Measurements from ENCODE around the gene KRTAP13-1. TPM values are rescaled to one million over a fixed set of nuclear protein-coding genes. Genes with fewer than 3 reads are reported as not detected.

The KRTAP13-1 gene
- not detected in 2 replicates for total RNA-seq (2014; rRNA removed; shearing (Covaris generic))

DNA sequence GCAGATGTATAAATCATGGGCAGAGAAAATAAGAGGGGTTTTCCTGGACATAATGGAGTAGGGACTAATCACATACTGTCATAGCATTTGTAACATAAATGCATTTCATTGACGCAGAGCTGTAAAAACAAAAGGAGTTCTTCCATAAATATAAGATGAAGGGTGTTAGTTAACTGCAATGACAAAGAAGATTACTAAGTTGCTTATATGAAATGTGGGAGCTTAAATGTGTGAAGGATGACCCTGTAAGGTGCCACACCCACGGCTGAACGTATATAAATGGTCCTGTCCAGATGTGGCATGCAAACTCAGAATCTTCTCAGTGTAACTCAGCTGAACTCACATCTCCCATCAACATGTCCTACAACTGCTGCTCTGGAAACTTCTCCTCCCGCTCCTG is at the start of gene KRTAP13-1:
Gene KRTAP13-1 (plus strand): TSS at position 301 of the 400 bp plus-strand sequence. CDS start 56 bp downstream, at position 357.
- no peak for DNase-seq (ENCODE audit: low spot score)

- DNase-seq (ENCODE audit: low spot score): no peak
Measured at GRCh38 chr21:30348506-30348905, 47.3 kb upstream of the KRTAP13-1 start, which contains the start of gene KRTAP23-1. KRTAP23-1 (minus strand) TSS chr21:30348606; CDS start chr21:30348606, 0 bp downstream.

DNA sequence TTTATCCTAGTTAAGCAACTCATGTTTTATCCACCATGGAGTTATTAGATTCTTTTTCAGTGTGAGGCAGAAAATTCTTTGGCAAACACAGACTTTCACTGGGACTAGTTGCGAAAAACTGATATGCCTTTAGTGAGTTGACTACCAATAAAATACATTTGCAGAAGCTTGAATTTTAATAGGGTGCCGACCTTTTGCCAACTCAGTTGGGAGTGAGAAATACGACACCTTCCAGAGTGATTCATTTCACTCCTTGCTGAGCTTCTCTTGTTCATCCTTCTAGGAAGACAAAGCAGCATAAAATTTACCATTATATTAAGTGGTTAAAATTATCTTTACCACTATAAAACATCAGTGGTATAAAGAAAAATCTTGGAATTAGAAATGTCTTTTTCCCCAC is 46.3 kb upstream of the KRTAP13-1 start:
- DNase-seq (ENCODE audit: low spot score): no peak

GRCh38 chr21:30351534-30351933 is 44.3 kb upstream of the KRTAP13-1 start:
- DNase-seq (ENCODE audit: low spot score): no peak

- DNase-seq (ENCODE audit: low spot score): no peak
Measured at GRCh38 chr21:30354308-30355005, 41.4 kb upstream of the KRTAP13-1 start.

DNA sequence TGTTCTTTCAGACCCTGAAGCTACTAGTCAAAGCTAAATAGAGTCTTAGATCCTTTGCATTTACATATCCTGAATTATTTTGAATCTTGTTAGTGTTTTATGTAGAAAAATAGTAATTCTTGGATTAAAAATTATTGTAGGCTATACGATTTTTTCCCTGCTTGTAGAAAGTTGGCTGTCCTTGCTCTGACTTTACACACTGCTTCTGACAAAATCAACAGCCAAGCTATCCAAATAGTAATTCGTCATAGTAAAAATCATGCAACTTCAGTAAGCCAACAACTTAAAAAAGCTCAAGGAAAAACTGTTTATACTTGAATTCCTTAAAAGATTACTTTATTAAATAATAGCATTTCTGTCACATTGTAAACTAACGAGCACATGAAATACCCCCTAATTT is 39.9 kb upstream of the KRTAP13-1 start:
- DNase-seq (ENCODE audit: low spot score): no peak

DNA sequence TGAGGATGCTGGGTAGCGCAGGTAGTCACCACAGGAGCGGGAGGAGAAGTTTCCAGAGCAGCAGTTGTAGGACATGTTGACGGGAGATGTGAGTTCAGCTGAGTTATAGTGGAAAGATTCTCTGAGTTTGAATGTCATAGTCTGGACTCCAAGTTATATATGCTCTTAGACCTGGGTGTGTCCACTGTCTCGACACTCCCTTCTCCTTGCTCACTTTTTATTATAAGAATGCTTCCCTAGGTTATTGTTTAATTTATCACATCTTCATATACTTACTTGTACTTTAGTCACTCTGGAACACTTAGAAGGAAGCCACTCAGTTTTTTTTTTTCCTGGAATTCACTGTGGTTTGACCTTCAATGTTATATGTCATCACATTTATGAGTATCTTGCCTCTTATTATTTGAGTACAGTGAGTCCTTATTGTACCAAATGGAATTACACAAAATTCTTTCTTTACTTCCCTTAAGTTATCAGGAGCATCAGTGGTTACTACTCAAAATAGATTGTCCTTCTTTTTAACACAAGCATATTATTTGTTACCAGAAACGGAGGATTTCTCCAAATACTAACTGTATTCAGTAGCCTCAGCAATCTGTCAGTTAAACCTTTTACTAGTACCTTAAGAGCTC is 23.6 kb upstream of the KRTAP13-1 start, which contains the start of gene KRTAP13-2:
Gene KRTAP13-2 (minus strand): TSS at position 133 of the 632 bp plus-strand sequence. CDS start 58 bp downstream, at position 75.
- DNase-seq (ENCODE audit: low spot score): no peak

DNA sequence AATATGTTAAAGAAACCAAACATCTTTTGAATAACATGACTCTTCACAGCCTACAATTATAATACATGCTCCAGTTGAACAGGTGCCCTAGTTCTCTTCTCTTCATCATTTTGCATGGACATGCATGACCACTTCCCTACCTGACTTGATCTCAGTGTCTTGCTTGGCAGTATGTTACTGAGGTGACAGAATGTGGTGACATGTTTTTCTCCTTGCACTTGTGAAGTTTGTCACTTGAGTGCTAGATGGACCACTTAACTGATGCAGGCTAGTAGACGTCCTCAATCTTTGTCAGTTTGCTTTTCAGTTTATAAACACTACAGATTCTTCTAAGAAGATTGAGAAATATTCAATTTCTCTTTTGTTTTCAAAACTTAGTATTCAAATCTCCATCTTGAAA is 13.6 kb upstream of the KRTAP13-1 start:
- no peak for DNase-seq (ENCODE audit: low spot score)

- no peak for DNase-seq (ENCODE audit: low spot score)
Measured at GRCh38 chr21:30391492-30392025, 4.3 kb upstream of the KRTAP13-1 start.

- peak; percentile 98 for DNase-seq (ENCODE audit: low spot score)
Measured at GRCh38 chr21:30408782-30409494, 13.1 kb downstream of the KRTAP13-1 start.

- no peak for DNase-seq (ENCODE audit: low spot score)
Measured at GRCh38 chr21:30415993-30416392, 20.2 kb downstream of the KRTAP13-1 start.

DNA sequence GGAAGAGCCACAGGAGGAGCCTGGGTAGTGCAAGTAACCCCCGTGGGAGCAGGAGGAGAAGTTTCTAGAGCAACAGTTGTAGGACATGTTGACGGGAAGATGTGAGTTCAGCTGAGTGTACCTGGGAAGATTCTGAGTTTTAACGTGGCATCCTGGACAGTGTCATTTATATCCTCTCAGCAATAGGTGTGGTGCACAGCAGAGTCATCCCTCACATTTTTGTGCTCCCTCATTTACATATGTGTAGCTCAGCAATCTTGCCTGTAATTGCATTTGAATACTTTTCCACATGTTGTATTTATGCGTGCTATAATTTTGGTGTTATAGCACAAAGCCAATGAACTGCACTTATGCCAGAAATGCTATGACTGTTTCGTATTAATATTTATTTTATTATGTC is 30.0 kb downstream of the KRTAP13-1 start, which contains the start of gene KRTAP13-3:
Gene KRTAP13-3 (minus strand): TSS at position 101 of the 400 bp plus-strand sequence. CDS start 14 bp downstream, at position 87.
- DNase-seq (ENCODE audit: low spot score): no peak

DNA sequence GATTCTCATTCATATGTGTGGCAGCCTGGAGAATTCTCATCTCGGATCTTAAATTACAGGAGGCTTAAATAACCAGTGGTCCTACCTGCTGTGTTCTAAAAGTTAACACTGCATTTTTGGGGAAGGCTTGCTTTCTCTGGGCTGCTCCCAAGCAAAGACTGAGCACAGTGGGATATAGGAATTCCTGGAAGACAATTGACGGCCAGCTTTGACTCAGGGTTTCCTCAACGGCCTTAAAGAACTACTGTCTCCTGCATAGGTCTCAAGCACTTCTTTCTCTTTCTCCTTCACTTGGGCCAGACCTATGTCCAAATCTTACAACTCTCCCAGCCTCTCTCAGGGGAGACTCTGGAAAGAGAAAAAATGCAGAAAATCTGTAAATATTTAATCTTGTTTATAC is 30.9 kb downstream of the KRTAP13-1 start:
- DNase-seq (ENCODE audit: low spot score): no peak

DNA sequence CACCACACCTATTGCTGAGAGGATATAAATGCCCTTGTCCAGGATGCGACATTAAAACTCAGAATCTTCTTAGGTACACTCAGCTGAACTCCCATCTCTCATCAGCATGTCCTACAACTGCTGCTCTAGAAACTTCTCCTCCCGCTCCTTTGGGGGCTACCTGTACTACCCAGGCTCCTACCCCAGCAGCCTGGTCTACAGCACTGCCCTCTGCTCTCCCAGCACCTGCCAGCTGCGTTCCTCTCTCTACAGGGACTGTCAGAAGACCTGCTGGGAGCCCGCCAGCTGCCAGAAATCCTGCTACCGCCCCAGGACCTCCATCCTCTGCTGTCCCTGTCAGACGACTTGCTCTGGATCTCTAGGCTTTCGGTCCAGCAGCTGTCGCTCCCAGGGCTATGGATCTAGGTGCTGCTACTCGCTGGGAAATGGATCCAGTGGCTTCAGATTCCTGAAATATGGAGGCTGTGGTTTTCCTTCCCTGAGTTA is 34.4 kb downstream of the KRTAP13-1 start, which contains the start of gene KRTAP13-4:
Gene KRTAP13-4 (plus strand): TSS at position 51 of the 486 bp plus-strand sequence. CDS start 56 bp downstream, at position 107.
- no peak for DNase-seq (ENCODE audit: low spot score)

DNA sequence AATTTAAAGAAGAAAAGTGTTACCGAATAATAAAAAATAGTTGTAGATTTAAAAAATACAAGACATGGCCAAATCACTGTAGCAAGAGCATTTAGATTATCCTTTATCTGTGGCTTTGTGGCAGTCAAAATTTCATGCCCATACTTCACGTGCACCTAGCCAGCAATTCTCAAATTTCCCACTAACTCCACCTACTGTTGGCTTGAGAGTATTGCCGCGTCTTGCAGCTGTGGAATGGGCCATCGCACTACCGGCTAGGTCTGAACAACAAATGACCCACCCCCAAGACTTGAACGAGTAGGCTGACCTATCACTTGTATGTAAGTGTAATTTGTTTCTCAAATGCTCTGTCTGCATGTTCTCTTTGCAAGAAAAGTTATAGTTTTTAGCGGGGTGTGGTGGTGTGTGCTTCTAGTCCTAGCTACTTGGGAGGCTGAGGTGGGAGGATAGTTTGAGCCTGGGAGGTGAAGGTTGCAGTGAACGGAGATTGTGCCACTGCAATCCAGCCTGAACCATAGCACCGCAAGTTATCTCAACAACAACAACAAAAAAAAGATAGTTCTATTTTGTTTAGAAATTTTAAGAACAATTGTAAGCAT is 38.3 kb downstream of the KRTAP13-1 start:
- peak; percentile 41 for DNase-seq (ENCODE audit: low spot score)

GRCh38 chr21:30437010-30437565 is 41.3 kb downstream of the KRTAP13-1 start:
- DNase-seq (ENCODE audit: low spot score): no peak

DNA sequence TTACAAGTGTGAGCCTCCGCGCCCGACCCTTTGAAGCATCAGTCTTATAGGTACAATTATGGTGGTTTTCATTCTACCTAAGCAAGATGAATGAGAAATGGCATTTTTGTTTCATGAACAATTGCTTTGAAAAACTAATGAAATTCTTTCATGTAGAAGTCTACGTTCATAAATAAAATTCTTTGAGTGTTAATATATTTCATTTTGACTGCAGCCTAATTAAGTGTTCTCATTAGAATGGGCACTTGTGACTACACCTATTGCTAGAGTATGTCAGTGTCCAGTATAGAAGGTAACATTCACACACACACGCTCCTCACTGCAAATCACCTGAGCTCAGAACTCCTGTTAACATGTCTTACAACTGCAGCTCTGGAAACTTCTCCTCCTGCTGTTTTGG is 44.1 kb downstream of the KRTAP13-1 start, which contains the start of gene KRTAP15-1:
Gene KRTAP15-1 (plus strand): TSS at position 301 of the 400 bp plus-strand sequence. CDS start 53 bp downstream, at position 354.
- no peak for DNase-seq (ENCODE audit: low spot score)

- DNase-seq (ENCODE audit: low spot score): no peak
Measured at GRCh38 chr21:30443226-30443625, 47.4 kb downstream of the KRTAP13-1 start.

GRCh38 chr21:30444204-30444603 is 48.4 kb downstream of the KRTAP13-1 start:
- no peak for DNase-seq (ENCODE audit: low spot score)
